GM12801 (cell line): Measurements from ENCODE around the gene FAM111B.

ENCODE experiments used
- CTCF ChIP-seq: IDR thresholded peaks from one replicate; pipeline ENCODE4 v1.5.1; 2011; ENCODE audit warnings: control low read depth; ENCODE audit not compliant: insufficient read length; ENCODE audit errors: extremely low read depth

Gene FAM111B

GRCh38 chr11:59157433-59157832, 50.4 kb downstream of the FAM111B start:
- TF ChIP-seq CTCF, result no peak

DNA sequence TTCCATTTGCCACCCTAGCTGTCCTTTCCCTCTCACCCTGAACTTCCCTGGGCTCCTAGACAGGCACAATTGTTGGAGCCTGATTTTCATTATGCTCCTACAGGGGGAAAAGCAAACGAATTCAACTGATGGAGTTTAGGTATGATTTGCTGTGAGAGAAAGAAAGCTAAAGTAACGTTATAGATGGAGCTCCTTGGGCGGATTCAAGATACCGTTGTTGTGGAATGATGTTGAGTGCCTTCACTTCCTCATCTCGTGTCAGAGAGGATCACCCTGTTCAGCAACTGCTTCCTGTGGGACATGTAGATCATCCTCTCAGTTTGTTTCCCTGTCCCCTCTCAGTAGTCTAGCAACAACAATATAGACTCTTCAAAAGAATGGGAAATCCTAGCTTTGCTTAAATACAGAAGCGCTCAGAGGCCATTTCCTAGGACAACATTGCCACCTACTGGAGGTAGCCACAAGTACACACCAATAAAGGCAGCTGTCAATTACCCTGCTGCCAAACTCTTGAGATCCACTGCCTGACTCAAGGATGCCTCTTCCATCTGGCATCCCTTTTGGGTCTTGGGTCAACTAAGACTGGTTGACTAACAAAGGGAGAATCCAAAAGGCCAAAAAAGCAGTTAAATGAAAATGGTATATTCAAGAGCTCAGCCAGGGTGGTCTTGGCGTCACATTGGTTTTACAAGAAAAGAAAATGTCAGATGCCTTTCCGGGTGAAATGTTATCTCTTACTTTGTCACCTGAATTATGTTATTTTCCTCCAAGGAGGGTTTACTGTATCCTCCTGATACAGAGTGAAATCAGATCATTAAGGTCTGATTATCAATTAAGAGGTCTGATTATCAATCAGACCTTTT, 51.4 kb downstream of the FAM111B start:
- TF ChIP-seq CTCF, result no peak

- no peak for TF ChIP-seq CTCF
Measured at GRCh38 chr11:59164028-59164427, 57.0 kb downstream of the FAM111B start.

DNA sequence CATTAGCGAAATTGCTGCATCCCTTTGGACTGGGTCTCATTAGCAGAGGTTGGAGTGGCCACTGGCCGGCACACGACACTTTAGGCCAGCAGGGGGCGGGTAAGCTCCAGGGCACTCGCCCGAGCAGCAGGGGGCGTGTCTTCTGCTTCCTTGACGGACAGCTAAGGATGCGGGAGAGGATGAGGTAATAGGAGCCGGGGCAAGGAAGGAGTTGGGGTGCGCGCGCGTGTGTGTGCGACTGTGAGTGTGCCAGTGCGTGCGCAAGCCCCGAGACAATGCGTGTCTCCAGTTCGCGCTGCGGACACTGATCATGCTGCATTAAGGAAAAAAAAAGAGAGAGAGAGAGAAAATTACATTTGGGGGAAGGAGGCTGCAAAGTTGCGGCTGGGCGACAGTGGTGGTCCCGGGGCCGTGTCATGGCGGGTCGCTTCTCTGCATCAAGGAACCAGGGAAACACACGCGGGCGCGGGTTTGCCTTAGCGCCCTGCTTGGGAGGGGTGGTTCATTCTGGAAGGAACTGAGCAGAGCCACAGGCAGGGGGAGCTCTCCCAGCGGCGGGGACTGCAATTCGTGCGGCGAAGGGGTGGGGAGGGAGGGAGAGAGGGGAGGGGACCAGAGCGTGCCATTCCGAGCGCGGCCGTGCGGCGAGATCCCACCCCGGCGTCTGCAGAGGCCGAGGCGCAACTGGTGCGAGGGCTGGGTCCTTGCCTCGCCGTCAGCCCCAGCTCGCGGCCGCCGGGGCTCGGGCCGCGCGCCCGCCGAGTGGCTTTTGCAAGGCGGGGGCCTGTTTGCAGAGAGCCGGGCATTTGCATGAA, 64.7 kb downstream of the FAM111B start, which contains the start of gene DTX4:
Gene DTX4 (plus strand): TSS at position 625 of the 815 bp plus-strand sequence. CDS start 464 bp downstream, outside the sequence.
- peak; percentile 26 for TF ChIP-seq CTCF

- no peak for TF ChIP-seq CTCF
Measured at GRCh38 chr11:59172345-59173079, 65.5 kb downstream of the FAM111B start.

DNA sequence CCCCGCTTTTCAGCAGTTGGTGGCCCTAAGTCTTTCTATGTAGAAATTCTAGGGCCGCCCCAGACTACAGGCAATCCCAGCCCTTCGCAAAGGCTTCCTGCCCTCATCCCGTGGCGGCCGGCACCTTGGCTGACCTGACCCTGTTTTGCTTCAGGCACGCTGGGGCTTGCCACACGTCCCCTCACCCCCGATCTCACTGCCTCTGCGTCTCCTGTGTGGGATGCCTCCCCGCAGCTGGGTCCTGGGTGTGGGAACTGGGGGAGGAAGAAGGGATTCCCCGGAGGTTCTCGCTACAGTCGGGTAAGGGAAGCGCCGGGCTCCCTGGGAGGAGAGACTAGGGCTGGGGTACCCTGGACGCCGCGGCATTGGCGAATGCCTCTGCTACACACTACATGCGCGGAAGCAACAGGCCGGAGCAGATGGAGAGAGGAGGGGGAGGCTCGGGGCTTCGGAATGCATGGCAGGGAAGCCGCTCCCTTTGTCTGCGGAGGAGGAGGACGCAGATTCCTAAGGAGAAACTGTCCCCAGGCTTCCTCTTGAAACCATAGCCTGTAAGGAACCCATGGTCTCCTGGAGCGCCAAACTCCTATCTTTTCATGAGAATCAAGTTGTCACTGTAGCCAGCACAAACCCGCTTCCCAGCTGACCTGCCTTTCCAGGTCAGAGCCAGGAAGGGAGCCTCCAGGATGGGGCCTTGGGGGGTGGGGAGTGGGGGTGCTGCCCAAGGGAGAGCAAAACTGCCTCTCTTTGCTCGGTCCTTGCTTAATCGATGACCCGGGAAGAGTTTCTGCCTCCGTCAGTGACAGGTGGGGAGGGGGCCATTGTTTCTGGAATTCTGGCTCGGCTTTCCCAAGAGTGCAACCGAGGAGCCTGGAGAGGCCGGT, 66.3 kb downstream of the FAM111B start:
- TF ChIP-seq CTCF, result no peak
